ENCODE data around the gene SMC3.
A peak's percentile ranks its signal among the peaks of the same experiment; 100 is the strongest.

The SMC3 gene

DNA sequence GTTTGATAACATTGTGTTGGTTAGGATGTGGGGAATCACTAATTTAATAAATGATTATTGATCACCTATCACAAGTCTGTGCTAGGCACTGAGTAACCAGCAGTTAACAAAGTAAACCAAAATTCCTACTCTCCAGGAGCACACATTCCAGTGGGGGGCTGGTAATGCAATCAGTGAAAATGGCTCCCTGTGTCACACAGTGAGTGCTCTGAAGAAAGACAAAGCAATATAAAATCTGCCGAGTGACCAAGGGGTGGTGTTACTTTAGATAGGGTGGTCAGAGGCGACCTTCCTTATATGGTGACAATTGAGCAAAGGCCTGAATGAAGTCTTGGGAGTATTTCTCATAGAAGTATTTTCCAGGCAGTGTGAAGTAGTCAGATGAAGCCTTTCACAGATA lies 13.6 kb upstream of the SMC3 start:
- TF ChIP-seq TSHZ2 (CRISPR knock-in tag; IDR thresholded peaks at IDR 0.05): no peak
- no peak for ATAC-seq

GRCh38 chr10:110556296-110556695 lies 11.2 kb upstream of the SMC3 start:
- ATAC-seq: no peak
- TF ChIP-seq ZFP30 (CRISPR knock-in tag; IDR thresholded peaks at IDR 0.05): no peak
- no peak for TF ChIP-seq ZFP3 (CRISPR knock-in tag; IDR thresholded peaks at IDR 0.05)
- TF ChIP-seq, protein P1, sequence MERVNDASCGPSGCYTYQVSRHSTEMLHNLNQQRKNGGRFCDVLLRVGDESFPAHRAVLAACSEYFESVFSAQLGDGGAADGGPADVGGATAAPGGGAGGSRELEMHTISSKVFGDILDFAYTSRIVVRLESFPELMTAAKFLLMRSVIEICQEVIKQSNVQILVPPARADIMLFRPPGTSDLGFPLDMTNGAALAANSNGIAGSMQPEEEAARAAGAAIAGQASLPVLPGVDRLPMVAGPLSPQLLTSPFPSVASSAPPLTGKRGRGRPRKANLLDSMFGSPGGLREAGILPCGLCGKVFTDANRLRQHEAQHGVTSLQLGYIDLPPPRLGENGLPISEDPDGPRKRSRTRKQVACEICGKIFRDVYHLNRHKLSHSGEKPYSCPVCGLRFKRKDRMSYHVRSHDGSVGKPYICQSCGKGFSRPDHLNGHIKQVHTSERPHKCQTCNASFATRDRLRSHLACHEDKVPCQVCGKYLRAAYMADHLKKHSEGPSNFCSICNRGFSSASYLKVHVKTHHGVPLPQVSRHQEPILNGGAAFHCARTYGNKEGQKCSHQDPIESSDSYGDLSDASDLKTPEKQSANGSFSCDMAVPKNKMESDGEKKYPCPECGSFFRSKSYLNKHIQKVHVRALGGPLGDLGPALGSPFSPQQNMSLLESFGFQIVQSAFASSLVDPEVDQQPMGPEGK (CRISPR knock-in tag; IDR thresholded peaks at IDR 0.05; ENCODE audit: borderline replicate concordance): no peak
- TF ChIP-seq ISL1 (CRISPR knock-in tag; IDR thresholded peaks at IDR 0.05): no peak
- TF ChIP-seq TOX (CRISPR knock-in tag; IDR thresholded peaks at IDR 0.05; ENCODE audit: borderline replicate concordance): no peak
- no peak for TF ChIP-seq ARNTL (CRISPR knock-in tag; IDR thresholded peaks at IDR 0.05; ENCODE audit: borderline replicate concordance, low read depth)
- no peak for TF ChIP-seq TCF4 (CRISPR knock-in tag; IDR thresholded peaks at IDR 0.05; ENCODE audit: borderline replicate concordance)
- TF ChIP-seq ZC3H10 (CRISPR knock-in tag; IDR thresholded peaks at IDR 0.05): no peak
- TF ChIP-seq, protein P2, sequence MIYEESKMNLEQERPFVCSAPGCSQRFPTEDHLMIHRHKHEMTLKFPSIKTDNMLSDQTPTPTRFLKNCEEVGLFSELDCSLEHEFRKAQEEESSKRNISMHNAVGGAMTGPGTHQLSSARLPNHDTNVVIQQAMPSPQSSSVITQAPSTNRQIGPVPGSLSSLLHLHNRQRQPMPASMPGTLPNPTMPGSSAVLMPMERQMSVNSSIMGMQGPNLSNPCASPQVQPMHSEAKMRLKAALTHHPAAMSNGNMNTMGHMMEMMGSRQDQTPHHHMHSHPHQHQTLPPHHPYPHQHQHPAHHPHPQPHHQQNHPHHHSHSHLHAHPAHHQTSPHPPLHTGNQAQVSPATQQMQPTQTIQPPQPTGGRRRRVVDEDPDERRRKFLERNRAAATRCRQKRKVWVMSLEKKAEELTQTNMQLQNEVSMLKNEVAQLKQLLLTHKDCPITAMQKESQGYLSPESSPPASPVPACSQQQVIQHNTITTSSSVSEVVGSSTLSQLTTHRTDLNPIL (CRISPR knock-in tag; IDR thresholded peaks at IDR 0.05; ENCODE audit: low read depth): no peak
- TF ChIP-seq ZNF8 (CRISPR knock-in tag; IDR thresholded peaks at IDR 0.05): no peak
- TF ChIP-seq CSDC2 (CRISPR knock-in tag; IDR thresholded peaks at IDR 0.05): no peak
- TF ChIP-seq ZNF70 (CRISPR knock-in tag; IDR thresholded peaks at IDR 0.05): no peak

- ATAC-seq: peak; percentile 78
- TF ChIP-seq, protein P2 (CRISPR knock-in tag; IDR thresholded peaks at IDR 0.05; ENCODE audit: low read depth): no peak
- TF ChIP-seq ARNTL (CRISPR knock-in tag; IDR thresholded peaks at IDR 0.05; ENCODE audit: borderline replicate concordance, low read depth): no peak
- TF ChIP-seq, protein P1 (CRISPR knock-in tag; IDR thresholded peaks at IDR 0.05; ENCODE audit: borderline replicate concordance): no peak
- TF ChIP-seq ZFP30 (CRISPR knock-in tag; IDR thresholded peaks at IDR 0.05): no peak
- no peak for TF ChIP-seq TSHZ2 (CRISPR knock-in tag; IDR thresholded peaks at IDR 0.05)
- no peak for TF ChIP-seq ZNF8 (CRISPR knock-in tag; IDR thresholded peaks at IDR 0.05)
- TF ChIP-seq ZNF565 (CRISPR knock-in tag; conservative IDR thresholded peaks at IDR 0.05; ENCODE audit: low read depth): no peak
- no peak for TF ChIP-seq ISL1 (CRISPR knock-in tag; IDR thresholded peaks at IDR 0.05)
- TF ChIP-seq, protein P3, sequence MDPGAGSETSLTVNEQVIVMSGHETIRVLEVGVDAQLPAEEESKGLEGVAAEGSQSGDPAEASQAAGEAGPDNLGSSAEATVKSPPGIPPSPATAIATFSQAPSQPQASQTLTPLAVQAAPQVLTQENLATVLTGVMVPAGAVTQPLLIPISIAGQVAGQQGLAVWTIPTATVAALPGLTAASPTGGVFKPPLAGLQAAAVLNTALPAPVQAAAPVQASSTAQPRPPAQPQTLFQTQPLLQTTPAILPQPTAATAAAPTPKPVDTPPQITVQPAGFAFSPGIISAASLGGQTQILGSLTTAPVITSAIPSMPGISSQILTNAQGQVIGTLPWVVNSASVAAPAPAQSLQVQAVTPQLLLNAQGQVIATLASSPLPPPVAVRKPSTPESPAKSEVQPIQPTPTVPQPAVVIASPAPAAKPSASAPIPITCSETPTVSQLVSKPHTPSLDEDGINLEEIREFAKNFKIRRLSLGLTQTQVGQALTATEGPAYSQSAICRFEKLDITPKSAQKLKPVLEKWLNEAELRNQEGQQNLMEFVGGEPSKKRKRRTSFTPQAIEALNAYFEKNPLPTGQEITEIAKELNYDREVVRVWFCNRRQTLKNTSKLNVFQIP (CRISPR knock-in tag; IDR thresholded peaks at IDR 0.05; ENCODE audit: borderline replicate concordance, low read depth): no peak
- TF ChIP-seq SNAI2 (CRISPR knock-in tag; IDR thresholded peaks at IDR 0.05): no peak
- TF ChIP-seq ZNF70 (CRISPR knock-in tag; IDR thresholded peaks at IDR 0.05): no peak
Observed at GRCh38 chr10:110556969-110557601, 10.4 kb upstream of the SMC3 start.
